AG09309 (cell line): Measurements from ENCODE around the gene GRM3.

ENCODE experiments used
- DNase-seq: peaks from one replicate; pipeline ENCODE4 v3.0.0-alpha.2; 2010; ENCODE audit warnings: low read depth
- H3K4me3 ChIP-seq: 2 replicates; pipeline ENCODE4 v1.5.1; 2011; ENCODE audit warnings: mild to moderate bottlenecking, low read depth, low read length, moderate library complexity; ENCODE audit not compliant: control insufficient read depth
- CTCF ChIP-seq: IDR thresholded peaks from 2 replicates; pipeline ENCODE4 v1.5.1; 2011; ENCODE audit warnings: mild to moderate bottlenecking, low read depth, low read length, inconsistent platforms; ENCODE audit not compliant: insufficient read depth, control insufficient read depth; ENCODE audit errors: missing control alignments

GRM3 gene

GRCh38 chr7:86784765-86785164, 141.1 kb downstream of the GRM3 start:
- H3K4me3 ChIP-seq, result no peak overlapping the region
- TF ChIP-seq CTCF, result no peak
- no peak for DNase-seq

GRCh38 chr7:86785641-86786040, 141.9 kb downstream of the GRM3 start:
- no peak for TF ChIP-seq CTCF
- DNase-seq, result no peak
- H3K4me3 ChIP-seq, result no peak overlapping the region

GRCh38 chr7:86786376-86786775, 142.7 kb downstream of the GRM3 start:
- DNase-seq, result no peak

GRCh38 chr7:86788948-86789347, 145.2 kb downstream of the GRM3 start:
- no peak overlapping the region for H3K4me3 ChIP-seq
- TF ChIP-seq CTCF, result no peak
- no peak for DNase-seq

More at GRCh38 chr7:86786376-86786775, 142.7 kb downstream of the GRM3 start:
- TF ChIP-seq CTCF, result no peak
- no peak overlapping the region for H3K4me3 ChIP-seq

- H3K4me3 ChIP-seq, result no peak overlapping the region
- TF ChIP-seq CTCF, result no peak
- no peak for DNase-seq
These were observed 146.7 kb downstream of the GRM3 start for GRCh38 chr7:86790383-86790782.

GRCh38 chr7:86792260-86792659, 148.6 kb downstream of the GRM3 start:
- DNase-seq, result no peak
- no peak overlapping the region for H3K4me3 ChIP-seq
- no peak for TF ChIP-seq CTCF

GRCh38 chr7:86793136-86793535, 149.4 kb downstream of the GRM3 start:
- no peak for DNase-seq
- no peak for TF ChIP-seq CTCF

More at GRCh38 chr7:86793136-86793535, 149.4 kb downstream of the GRM3 start:
- no peak overlapping the region for H3K4me3 ChIP-seq
